GM18505 (cell line): ENCODE measurements around the gene CHM.
"Not testable (repeated sequence)": the region's sequence is repeated elsewhere in the genome, so short reads cannot be mapped to it uniquely, and the experiment has no call there.

ENCODE experiments used
- ATAC-seq: cut with Tn5 transposase; IDR thresholded peaks from one replicate; pipeline ENCODE4 v1.9.1; 2021; ENCODE audit not compliant: unreplicated experiment
- POLR2A ChIP-seq: IDR thresholded peaks from 4 replicates; pipeline ENCODE4 v1.6.1; 2011; ENCODE audit warnings: borderline replicate concordance; ENCODE audit not compliant: insufficient read depth, insufficient read length; ENCODE audit errors: extremely low read depth

CHM gene

GRCh38 chrX:86016139-86016538 lies 31.2 kb downstream of the CHM start:
- ATAC-seq, result no peak
- no peak for TF ChIP-seq POLR2A

GRCh38 chrX:86014959-86015358 lies 32.4 kb downstream of the CHM start:
- ATAC-seq, result not testable (repeated sequence)

GRCh38 chrX:86014421-86014820 lies 32.9 kb downstream of the CHM start:
- no peak for ATAC-seq
- no peak for TF ChIP-seq POLR2A

GRCh38 chrX:86013792-86014191 lies 33.6 kb downstream of the CHM start:
- ATAC-seq, result no peak
- TF ChIP-seq POLR2A, result no peak

- no peak for ATAC-seq
- no peak for TF ChIP-seq POLR2A
These were observed 35.2 kb downstream of the CHM start for GRCh38 chrX:86012188-86012587.

- ATAC-seq, result not testable (repeated sequence)
These were observed 37.6 kb downstream of the CHM start for GRCh38 chrX:86009803-86010202.

- not testable (repeated sequence) for ATAC-seq
These were observed 39.5 kb downstream of the CHM start for GRCh38 chrX:86007891-86008290.

GRCh38 chrX:86002076-86002896 lies 45.1 kb downstream of the CHM start:
- no peak for ATAC-seq
- TF ChIP-seq POLR2A, result no peak

- TF ChIP-seq POLR2A, result no peak
- ATAC-seq, result no peak
These were observed 48.4 kb downstream of the CHM start for GRCh38 chrX:85998954-85999353.

- no peak for TF ChIP-seq POLR2A
- ATAC-seq, result no peak
These were observed 50.8 kb downstream of the CHM start for GRCh38 chrX:85996555-85996954.

GRCh38 chrX:85995641-85996040 lies 51.7 kb downstream of the CHM start:
- no peak for ATAC-seq
- TF ChIP-seq POLR2A, result no peak

GRCh38 chrX:85994797-85995196 lies 52.6 kb downstream of the CHM start:
- no peak for ATAC-seq
- no peak for TF ChIP-seq POLR2A

- TF ChIP-seq POLR2A, result no peak
- ATAC-seq, result no peak
These were observed 53.1 kb downstream of the CHM start for GRCh38 chrX:85994228-85994627.

- ATAC-seq, result no peak
- TF ChIP-seq POLR2A, result no peak
These were observed 53.7 kb downstream of the CHM start for GRCh38 chrX:85993539-85994197.
